HG02678 (cell line): Measurements from ENCODE around the gene CNN2.

Source experiments
- ATAC-seq: cut with Tn5 transposase; IDR thresholded peaks from one replicate; pipeline ENCODE4 v1.9.1; 2021; ENCODE audit warnings: mild to moderate bottlenecking, moderate library complexity; ENCODE audit not compliant: unreplicated experiment

The CNN2 gene

GRCh38 chr19:995051-995827 lies 31.2 kb upstream of the CNN2 start:
- ATAC-seq, result no peak

- no peak for ATAC-seq
Measured at GRCh38 chr19:996051-996838, 30.2 kb upstream of the CNN2 start.

- no peak for ATAC-seq
Measured at GRCh38 chr19:998064-998463, 28.3 kb upstream of the CNN2 start.

- ATAC-seq, result no peak
Measured at GRCh38 chr19:999379-999719, 27.1 kb upstream of the CNN2 start.

GRCh38 chr19:1000095-1000494 lies 26.3 kb upstream of the CNN2 start, which contains the start of gene GRIN3B:
GRIN3B (plus strand) TSS chr19:1000419; CDS start chr19:1000438, 19 bp downstream.
- ATAC-seq, result no peak

- no peak for ATAC-seq
Measured at GRCh38 chr19:1000591-1001537, 25.5 kb upstream of the CNN2 start.

GRCh38 chr19:1001538-1002166 lies 24.8 kb upstream of the CNN2 start:
- ATAC-seq, result no peak

- ATAC-seq, result no peak
Measured at GRCh38 chr19:1002600-1002999, 23.8 kb upstream of the CNN2 start.

GRCh38 chr19:1003283-1003682 lies 23.1 kb upstream of the CNN2 start:
- no peak for ATAC-seq

- ATAC-seq, result no peak
Measured at GRCh38 chr19:1004204-1004802, 22.1 kb upstream of the CNN2 start.

- ATAC-seq, result no peak
Measured at GRCh38 chr19:1004803-1005664, 21.4 kb upstream of the CNN2 start.

- no peak for ATAC-seq
Measured at GRCh38 chr19:1006711-1007398, 19.6 kb upstream of the CNN2 start.

- no peak for ATAC-seq
Measured at GRCh38 chr19:1007399-1008251, 18.8 kb upstream of the CNN2 start.

- ATAC-seq, result no peak
Measured at GRCh38 chr19:1008268-1009040, 18.0 kb upstream of the CNN2 start.

GRCh38 chr19:1009041-1009980 lies 17.1 kb upstream of the CNN2 start:
- ATAC-seq, result no peak

GRCh38 chr19:1009981-1010538 lies 16.3 kb upstream of the CNN2 start:
- no peak for ATAC-seq
